Endodermal cell (in vitro differentiated cells): Measurements from ENCODE around the gene MUTYH. TPM values are rescaled to one million over a fixed set of nuclear protein-coding genes. Genes with fewer than 3 reads are reported as not detected.

ENCODE experiments used
- DNase-seq: peaks from one replicate; pipeline ENCODE4 v3.0.0-alpha.2; 2017
- H3K27ac ChIP-seq: 2 replicates; pipeline ENCODE4 v1.5.1; 2013; ENCODE audit warnings: mild to moderate bottlenecking, low read depth, low read length, moderate library complexity
- H3K27me3 ChIP-seq: 2 replicates; pipeline ENCODE4 v1.6.1; 2013; ENCODE audit warnings: mild to moderate bottlenecking, low read length, moderate library complexity; ENCODE audit not compliant: insufficient read depth, control insufficient read depth, poor library complexity, severe bottlenecking
- H3K36me3 ChIP-seq: 2 replicates; pipeline ENCODE4 v1.7.0; 2013; ENCODE audit warnings: mild to moderate bottlenecking, low read length, moderate library complexity; ENCODE audit not compliant: control insufficient read depth, insufficient read depth
- H3K4me1 ChIP-seq: one replicate; pipeline ENCODE4 v1.7.0; 2013; ENCODE audit warnings: low read length; ENCODE audit not compliant: control insufficient read depth, insufficient read depth
- H3K4me3 ChIP-seq: 2 replicates; pipeline ENCODE4 v1.5.1; 2013; ENCODE audit warnings: mild to moderate bottlenecking, low read length, moderate library complexity
- H3K9ac ChIP-seq: 2 replicates; pipeline ENCODE4 v1.6.1; 2013; ENCODE audit warnings: mild to moderate bottlenecking, low read length, moderate library complexity; ENCODE audit not compliant: poor library complexity, severe bottlenecking; ENCODE audit errors: extremely low read depth
- H3K9me3 ChIP-seq: 2 replicates; pipeline ENCODE4 v1.6.1; 2013; ENCODE audit warnings: mild to moderate bottlenecking, low read length, moderate library complexity; ENCODE audit not compliant: control insufficient read depth
- H3K27ac Mint-ChIP-seq: 2 replicates; pipeline ENCODE4 v1.8.0; 2020; ENCODE audit warnings: mixed read lengths
- H3K27me3 Mint-ChIP-seq: 2 replicates; pipeline ENCODE4 v1.8.0; 2021; ENCODE audit warnings: mild to moderate bottlenecking, mixed read lengths; ENCODE audit not compliant: insufficient read depth
- H3K36me3 Mint-ChIP-seq: 2 replicates; pipeline ENCODE4 v1.8.0; 2020; ENCODE audit warnings: low read depth, mixed read lengths
- H3K4me1 Mint-ChIP-seq: 2 replicates; pipeline ENCODE4 v1.8.0; 2020; ENCODE audit warnings: mixed read lengths
- H3K4me3 Mint-ChIP-seq: 2 replicates; pipeline ENCODE4 v1.8.0; 2020; ENCODE audit warnings: mild to moderate bottlenecking, moderate library complexity, mixed read lengths
- H3K9me3 Mint-ChIP-seq: 2 replicates; pipeline ENCODE4 v1.8.0; 2020; ENCODE audit warnings: mild to moderate bottlenecking, mixed read lengths
- CTCF ChIP-seq: fragments of 200-600 bp; sonication (generic); conservative IDR thresholded peaks from 2 replicates; pipeline ENCODE4 v1.5.0; 2021; ENCODE audit warnings: antibody characterized with exemption, mild to moderate bottlenecking
- WGBS, 2 experiments: methylation state at CpG; one replicate each; pipeline versions ENCODE4 v1.1.5 to v1.1.7; 2013; ENCODE audit warnings: missing lambda C conversion rate in 2 of 2, mixed read lengths in 1 of 2; ENCODE audit not compliant: insufficient coverage in 1 of 2, insufficient read length in 1 of 2; 5-methylcytosine and 5-hydroxymethylcytosine counted together
- total RNA-seq, 2 donors: library from RNA; stranded (reverse); fragmentation: NEBNext Ultra II Directional in 1 of 2; extraction: Animal tissue kit (Norgen Biotek cat#: 25700) in 1 of 2; gene quantifications; 2 replicates in 1 of 2; 3 replicates in 1 of 2; pipeline ENCODE4 v1.2.1, GENCODE V29; 2021

MUTYH gene
- total RNA-seq, 2 donors from 2014 or later: 60.5 to 60.9 TPM

DNA sequence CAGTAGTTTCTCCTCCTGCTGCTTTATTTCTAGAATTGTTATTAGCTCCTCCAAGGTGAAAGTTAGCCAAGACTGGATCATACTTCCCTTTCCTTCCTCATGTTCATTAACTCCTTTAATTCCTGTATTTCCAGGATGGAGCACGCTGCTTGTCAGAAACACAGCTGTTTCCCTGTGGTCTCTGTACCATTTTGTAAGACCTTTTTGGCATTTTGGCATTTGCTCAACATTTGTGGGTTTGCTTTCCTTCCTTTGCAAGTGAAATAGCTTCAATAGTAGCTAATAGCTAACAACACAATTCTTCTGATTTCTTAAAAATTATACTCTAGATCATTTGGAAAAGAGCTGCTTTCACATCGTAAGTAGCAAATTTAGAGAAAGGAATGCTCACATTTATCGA lies 57.9 kb downstream of the MUTYH start:
- no peak overlapping the region for H3K9ac ChIP-seq
- no peaks in the 10 kb centered on the region for H3K9me3 ChIP-seq
- no peaks in the 10 kb centered on the region for H3K36me3 Mint-ChIP-seq
- no peak overlapping the region for H3K4me3 ChIP-seq
- no peaks in the 10 kb centered on the region for H3K27me3 ChIP-seq
- H3K4me3 Mint-ChIP-seq: no peak overlapping the region
- 69 to 98% methylated on average over 2 to 3 of the region's 3 CpGs for WGBS, 2 experiments
- H3K27ac ChIP-seq: no peak overlapping the region
- H3K36me3 ChIP-seq: no peaks in the 10 kb centered on the region
- H3K4me1 Mint-ChIP-seq: no peaks in the 10 kb centered on the region
- H3K27me3 Mint-ChIP-seq: peaks cover 3% of the 10 kb centered on the region
- H3K9me3 Mint-ChIP-seq: peaks cover 34% of the 10 kb centered on the region
- DNase-seq: no peak
- no peaks in the 10 kb centered on the region for H3K4me1 ChIP-seq
- no peak for TF ChIP-seq CTCF
- no peak overlapping the region for H3K27ac Mint-ChIP-seq

Other genes with a start within 250 kb of the MUTYH start
- 10 to 100 TPM in 1 of 2 donors, 1 to 10 TPM in 1; 8.8 to 12.3 TPM for gene ZSWIM5, start 133.8 kb downstream of the MUTYH start, total RNA-seq
- gene HPDL, start 13.5 kb downstream of the MUTYH start, total RNA-seq: 10 to 100 TPM in 1 of 2 donors, 1 to 10 TPM in 1; 7.8 to 10.1 TPM
- gene TOE1, start 270 bp downstream of the MUTYH start, total RNA-seq: 10 to 100 TPM in 1 of 2 donors, 1 to 10 TPM in 1; 9.6 to 16.7 TPM
- gene TESK2, start 150.7 kb upstream of the MUTYH start, total RNA-seq: 10 to 100 TPM in 1 of 2 donors, 1 to 10 TPM in 1; 9.7 to 10.3 TPM
- 1 to 10 TPM; 2.8 to 8.3 TPM for gene CCDC163, start 159.6 kb upstream of the MUTYH start, total RNA-seq
- 1 to 10 TPM; 7.1 to 7.7 TPM for gene MMACHC, start 159.9 kb upstream of the MUTYH start, total RNA-seq
- 100 to 1,000 TPM; 872 to 949 TPM for gene PRDX1, start 181.4 kb upstream of the MUTYH start, total RNA-seq
- 100 to 1,000 TPM; 200 to 239 TPM for gene AKR1A1, start 210.4 kb upstream of the MUTYH start, total RNA-seq
- 100 to 1,000 TPM; 368 to 385 TPM for gene NASP, start 243.6 kb upstream of the MUTYH start, total RNA-seq